Measurements from ENCODE around the gene FHDC1.

Gene FHDC1

DNA sequence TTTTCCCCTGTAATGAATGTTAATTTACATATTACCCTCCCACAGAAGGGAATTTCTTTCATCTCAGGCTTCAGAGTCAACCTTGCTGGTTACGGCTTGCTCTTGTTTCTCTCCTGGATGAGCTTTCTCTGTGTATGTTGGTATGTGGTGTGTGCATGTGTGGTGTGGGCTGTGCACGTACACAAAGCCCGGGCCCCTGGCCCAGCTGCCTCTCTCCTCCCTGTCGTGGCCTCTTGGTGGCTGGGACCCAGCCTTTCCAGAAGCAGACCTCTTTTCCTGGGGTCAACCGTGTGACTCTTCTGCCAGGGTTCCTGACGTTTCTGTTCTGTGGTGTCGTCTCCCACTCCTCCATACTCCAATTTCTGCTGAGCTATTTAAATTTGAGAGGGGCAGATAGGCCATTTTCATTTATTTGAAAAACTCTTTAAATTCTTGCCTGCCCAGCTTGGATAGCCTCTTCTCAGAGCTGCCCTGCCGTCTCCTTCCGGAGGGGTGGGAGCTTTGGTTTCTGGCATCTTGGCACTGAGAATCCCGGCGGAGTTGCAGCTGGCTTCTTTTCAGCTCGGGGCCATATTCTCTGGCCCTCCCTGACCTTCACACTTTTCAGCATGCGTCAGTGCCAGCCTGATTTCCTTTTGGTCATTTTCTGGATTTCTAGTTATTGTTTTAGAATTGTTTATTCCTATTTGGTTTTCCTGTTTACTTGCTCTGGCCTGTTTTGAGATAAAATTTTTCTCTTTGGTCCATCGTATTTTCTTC is 25.1 kb downstream of the FHDC1 start:
- no peak for DNase-seq

DNA sequence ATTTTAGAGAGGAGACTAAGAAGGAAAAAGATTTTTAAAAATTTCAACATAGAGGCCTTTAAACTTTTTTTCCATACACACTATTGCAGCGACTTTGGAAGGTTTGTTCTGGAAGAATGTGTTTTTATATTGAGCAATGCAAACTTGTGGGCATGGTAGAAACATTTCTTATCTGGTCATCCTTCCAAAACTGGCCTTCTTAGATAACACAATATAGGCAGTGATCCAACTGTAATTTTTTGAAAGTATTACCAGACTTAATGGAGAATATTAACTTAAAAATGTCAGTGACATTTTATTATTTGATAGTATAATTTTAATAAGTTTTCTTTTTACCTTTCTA is 25.6 kb downstream of the FHDC1 start:
- no peak for DNase-seq

DNA sequence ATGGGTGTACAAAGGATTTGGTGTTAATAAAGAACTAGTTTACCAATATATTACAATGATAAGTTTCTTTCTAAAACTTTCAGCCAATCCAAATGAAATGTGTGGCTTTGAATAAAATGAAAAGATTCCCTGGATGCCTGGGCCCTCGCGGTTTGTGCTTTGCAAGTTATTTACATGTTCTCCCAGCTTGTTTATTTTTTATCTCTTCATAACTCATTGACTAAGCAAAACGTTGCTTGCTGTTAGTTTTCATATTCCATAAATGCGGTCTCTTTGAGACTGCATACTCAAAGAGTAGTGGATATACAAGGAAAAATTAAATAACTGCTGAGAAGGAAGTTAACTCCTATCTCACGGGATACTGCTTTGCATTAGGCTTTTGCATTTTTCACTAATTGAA is 26.0 kb downstream of the FHDC1 start:
- DNase-seq: no peak

DNA sequence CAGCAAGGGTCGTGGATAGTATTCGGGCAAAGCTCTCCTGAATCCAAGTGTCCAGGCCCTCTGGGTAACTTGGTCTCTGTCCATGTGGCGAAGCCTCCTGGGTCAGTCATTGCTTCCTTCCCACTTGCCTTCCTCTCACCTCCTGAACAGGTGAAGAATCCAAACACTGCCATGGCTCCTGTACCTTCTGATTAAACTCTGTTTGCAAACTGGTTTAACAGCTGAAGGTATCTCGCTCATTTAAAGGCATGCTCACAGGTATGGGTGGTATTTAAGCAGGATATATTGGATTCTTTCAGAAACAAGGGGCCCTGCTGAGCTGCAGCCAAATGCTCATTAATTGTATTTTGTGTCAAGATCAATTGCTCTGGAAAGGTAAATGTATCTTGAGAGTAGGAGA is 28.2 kb downstream of the FHDC1 start:
- DNase-seq: no peak

DNA sequence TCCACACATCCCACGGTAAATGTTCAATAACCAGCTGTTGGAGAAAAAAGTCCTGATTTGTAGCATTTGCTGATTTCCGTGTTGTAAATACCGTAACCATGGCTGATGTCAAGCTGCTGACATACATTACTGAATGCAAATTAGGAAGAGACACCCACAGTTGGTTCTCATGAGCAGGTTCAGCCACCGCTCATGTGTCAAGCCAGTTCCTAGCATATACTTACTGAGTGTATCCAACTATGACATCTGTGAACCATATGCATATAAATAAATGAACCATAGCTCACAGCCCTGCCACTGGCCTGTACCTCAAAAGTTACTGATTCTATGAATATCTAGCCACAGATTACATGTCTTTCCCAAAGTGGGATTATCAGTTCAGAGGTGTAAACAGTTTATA is 29.5 kb downstream of the FHDC1 start:
- no peak for DNase-seq

DNA sequence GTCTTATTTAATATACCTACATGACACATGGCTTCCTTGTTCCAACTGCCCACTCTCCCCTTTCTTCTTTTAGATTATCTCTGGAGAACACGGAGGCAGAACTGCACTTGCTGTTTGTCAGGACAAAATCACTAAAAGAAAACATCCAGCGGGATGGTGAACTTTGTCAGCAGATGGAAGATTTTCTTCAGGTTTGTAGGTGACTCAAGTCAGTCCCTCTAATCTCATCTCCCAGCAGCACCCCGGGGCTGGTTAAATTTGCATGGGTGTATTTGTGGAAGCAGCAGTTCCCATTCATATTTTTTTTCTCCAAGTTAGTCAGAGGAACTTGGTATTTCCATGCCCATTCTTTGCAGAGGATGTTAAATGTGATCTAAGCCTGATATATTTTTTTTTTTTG is 31.8 kb downstream of the FHDC1 start:
- no peak for DNase-seq

DNA sequence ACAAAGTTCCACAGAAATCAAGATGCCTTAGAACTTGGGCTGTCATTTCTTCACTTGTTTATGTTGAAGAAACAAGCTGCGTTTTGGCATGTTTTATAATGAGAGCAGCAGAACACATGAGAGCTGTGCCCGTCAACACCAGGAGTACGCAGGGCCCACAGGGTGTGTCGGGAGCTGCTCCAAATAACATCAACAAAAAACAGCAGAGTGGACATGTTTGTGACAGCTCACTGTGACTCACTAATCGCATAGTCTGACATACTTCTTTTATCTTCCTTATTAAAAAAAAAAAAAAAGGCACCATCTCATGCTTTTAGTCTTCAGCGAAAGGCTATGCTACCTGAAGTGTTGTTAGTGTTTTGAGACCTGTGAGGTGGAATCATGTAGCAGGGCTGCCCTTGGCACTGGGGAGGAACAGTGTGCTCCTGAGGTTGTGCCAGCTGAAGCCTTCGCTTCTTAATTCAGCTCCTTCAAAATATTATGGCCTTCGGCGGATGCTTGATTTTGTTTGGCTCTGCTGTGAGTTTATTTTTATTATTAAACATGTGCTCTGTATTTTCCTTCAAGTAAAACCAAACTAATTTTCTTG is 32.8 kb downstream of the FHDC1 start:
- no peak for DNase-seq

DNA sequence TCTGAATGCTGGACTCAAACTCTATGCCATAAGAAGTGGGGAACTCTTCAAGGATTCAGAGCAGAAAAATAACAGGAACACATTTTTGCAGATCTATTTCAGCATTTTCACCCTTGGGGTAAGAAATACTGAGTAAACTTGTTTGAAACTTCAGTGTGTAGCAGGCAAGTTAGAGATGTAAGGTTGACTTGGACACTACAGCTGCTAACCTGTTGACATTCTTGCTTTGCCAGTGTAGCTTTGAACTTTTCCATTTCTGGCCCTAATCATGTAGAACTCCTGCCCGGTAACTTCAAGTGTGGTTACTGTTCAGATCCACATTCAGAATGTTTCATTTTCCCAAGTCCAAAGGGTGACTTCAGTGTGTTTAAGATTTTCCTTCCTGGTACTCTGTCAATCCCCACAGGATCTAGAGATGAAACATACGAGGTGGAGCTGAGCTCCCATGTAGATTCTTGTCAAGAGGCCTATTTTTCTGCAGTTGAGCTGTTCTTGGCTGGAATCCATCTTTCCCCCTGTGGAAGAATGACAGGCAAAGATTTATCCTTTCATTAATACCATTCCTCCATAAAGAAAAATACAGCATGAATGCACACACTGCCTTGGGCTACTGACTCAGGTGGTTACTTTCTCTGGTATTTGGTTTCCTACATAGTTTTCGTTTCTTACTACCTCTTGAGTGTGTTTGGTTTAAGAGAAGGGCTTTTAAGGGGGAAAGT is 34.1 kb downstream of the FHDC1 start:
- no peak for DNase-seq

DNA sequence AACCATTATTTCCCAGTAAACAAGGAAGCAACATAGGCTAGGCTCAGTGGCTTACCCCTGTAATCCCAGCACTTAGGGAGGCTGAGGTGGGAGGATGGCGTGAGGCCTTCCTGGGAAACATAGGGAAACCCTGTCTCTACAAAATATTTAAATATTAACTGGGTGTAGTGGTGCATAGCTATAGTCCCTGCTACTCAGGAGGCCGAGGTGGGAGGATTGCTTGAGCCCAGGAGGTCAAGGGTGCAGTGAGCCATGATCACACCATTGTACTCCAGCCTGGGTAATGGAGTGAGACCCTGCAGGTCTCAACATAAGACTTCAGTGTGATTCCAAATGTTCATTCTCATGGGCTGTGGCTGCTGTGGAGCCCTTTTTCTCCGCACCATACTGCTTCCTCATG is 34.9 kb downstream of the FHDC1 start:
- no peak for DNase-seq

DNA sequence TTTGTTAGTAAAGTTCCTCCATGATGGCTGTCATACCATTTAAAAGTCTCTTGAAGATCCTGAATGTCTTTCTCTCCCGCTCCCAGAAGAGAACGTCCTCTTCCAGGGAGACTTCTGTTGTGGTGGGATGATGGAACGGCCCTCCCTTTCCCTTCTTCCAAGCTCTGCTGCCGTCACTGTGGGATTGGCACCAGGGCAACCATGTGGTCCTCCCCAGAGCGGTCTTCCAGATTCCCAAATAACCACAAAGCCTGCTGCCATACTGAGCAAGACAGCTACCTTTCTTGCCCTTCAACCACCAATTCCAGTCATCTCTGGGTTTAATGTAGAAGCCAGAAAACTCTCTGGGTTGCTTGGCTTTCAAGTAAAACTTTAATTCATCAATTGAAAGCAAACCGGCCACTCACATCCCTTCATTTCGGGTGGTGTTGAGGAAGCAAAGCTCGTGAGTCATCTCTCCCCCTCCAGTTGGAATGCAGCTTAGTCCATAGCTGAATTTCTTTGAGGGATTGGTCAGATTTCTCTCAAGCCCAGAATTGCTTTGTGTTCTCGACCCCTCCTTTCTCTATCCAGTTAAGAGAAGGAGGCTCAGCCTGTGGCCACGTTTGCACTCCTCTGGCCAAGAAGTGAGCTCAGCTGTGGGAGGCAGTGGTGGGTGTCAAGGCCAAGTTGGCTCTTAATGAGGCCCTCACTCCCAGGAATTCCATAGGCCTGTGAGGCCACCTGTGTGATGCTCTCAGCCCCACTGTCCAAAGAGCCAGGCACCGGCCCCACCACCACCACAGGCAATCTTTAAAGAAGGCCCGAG is 36.9 kb downstream of the FHDC1 start:
- DNase-seq: peak; percentile 92

DNA sequence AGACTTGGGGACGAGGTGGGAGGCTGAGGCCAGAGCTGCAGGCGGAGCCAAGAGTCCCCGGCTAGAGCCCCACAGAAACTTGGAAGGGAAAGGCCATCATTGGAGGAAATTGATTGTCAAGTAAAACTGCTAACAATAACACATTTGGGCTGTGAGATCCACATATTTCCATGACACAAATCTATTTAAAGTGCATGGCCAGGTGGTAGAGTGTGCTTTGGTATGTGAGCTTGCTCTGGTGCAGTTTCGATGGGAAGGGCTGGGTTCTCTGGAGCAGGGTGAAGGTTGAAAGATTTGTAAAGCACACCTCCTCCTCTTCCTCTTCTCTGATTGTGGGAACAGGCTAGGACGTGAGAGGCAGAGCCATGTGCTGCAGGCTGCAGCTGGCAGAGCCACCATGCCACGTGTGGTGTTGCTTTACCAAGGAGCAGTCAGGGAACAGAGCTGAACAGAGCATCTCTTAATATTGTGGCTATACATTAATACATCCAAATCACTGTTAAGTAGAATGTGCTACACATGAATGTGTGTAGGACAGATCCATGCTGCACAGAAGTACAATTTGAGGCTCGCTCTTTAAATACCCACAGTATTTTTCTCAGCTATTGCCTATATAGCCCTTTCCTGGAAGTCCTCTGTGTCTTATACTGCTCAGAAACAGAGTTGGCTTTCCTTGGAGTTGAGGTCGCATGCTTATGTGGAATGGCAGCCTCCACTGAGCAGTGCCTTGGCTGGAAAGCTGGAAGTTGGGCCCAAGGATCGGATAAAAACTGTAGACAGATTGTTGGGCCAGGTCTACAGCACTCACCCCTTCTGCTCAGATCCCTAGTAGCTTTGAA is 37.7 kb downstream of the FHDC1 start:
- DNase-seq: no peak

DNA sequence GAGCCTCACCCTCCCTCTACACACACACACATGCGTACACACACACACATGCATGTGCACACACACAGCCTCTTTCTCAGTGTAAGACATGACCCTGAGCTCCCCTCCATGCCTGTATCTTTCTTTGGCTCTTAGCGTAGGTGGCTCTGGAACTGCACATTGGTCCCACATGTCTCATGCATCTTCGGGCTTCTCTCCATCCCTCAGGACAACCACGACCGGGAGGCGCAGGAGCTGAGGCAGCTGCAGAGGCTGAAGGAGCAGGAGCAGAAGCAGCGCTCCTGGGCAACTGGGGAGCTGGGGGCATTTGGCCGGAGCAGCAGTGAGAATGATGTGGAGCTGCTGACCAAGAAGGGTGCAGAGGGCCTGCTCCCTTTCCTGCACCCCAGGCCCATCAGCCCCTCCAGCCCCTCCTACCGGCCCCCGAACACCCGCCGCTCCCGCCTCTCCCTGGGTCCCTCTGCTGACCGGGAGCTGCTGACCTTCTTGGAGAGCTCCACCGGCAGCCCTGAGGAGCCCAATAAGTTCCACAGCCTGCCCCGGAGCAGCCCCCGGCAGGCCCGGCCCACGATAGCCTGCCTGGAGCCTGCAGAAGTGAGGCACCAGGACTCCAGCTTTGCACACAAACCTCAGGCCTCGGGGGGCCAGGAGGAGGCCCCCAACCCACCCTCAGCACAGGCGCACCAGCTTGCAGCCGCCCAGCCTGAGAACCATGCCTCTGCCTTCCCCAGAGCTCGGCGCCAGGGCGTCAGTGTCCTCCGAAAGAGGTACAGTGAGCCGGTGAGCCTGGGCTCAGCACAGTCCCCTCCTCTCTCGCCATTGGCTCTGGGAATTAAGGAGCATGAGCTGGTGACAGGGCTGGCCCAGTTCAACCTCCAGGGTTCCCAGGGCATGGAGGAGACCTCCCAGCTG is 38.6 kb downstream of the FHDC1 start:
- no peak for DNase-seq

DNA sequence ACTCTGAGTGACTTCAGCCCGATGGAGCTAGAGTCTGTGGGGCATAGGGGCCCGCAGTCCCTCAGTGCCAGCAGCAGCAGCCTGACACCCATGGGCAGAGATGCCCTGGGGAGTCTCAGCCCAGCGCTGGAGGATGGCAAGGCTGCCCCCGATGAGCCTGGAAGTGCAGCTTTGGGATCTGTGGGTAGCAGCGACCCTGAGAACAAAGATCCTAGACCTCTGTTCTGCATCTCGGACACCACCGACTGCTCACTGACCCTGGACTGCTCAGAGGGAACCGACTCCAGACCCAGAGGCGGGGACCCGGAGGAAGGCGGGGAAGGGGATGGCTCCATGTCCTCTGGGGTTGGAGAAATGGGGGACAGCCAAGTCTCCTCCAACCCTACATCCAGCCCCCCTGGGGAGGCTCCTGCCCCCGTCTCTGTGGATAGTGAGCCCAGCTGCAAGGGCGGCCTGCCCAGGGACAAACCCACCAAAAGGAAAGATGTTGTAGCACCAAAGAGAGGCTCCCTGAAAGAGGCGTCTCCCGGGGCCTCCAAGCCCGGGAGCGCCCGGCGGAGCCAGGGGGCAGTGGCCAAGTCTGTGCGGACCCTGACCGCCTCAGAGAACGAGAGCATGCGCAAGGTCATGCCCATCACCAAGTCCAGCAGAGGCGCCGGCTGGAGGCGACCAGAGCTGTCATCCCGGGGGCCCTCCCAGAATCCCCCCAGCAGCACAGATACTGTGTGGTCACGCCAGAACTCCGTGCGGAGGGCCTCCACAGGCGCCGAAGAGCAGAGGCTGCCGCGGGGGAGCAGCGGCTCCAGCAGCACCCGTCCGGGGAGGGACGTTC is 39.5 kb downstream of the FHDC1 start:
- no peak for DNase-seq

DNA sequence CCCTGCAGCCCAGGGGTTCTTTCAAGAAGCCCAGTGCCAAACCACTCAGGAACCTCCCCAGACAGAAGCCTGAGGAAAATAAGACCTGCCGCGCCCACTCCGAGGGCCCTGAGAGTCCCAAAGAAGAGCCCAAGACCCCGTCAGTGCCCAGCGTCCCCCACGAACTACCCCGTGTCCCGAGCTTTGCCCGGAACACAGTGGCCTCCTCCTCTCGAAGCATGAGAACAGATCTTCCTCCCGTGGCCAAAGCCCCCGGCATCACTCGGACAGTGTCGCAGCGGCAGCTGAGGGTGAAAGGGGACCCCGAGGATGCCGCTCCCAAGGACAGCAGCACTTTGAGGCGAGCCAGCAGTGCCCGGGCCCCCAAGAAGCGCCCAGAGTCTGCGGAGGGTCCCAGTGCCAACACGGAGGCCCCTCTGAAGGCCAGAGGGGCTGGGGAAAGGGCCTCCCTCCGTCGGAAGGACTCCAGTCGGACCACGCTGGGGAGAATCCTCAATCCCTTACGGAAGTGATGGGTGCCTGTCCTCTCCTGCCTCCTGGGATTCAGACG is 40.2 kb downstream of the FHDC1 start:
- no peak for DNase-seq

DNA sequence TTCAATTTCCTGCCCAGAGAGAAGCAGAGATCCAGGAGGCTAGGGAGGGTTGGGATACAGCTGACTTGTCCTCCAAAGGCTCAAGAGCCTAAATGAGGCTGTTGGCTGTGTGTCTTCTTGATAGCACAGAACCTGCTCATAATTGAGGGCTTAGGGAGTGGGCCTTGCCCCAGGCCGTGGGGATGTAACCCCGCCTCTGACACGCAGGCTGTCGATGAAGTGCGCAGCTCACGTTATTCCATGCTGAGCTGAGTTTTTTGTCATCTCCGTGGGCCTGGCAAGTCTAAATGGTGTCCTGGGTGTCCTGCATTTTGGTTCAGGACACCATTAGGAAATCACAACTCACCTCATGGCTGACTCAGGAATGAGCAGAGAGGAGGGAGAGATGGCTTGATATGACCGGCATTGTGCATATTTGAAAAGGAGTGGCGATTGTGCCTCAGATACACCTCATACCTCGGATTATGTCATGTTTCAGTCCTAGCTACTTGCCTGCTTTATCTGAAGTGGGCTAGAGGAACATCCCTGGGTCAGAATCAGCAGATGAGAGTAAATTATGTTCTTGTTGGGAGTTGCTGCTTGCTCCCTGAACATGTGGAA is 43.7 kb downstream of the FHDC1 start:
- no peak for DNase-seq

DNA sequence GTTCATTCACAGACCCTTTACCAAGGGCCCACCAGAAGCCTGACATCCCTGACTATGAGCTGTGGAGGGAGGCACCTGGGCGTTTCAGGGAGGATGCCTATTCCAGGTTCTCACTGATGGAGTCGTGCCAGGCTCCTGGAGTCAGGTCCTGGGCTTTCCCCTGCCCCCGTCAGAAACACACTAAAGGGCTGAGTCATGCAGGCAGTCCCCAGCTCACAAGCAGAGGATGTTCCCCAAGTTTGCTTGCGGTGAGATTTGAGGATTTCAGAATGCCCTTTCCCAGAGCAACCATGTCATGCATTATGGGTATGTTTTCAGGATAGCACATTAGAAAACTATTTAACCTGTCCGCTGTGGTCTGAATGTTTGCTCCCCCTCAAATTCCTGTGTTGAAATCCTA is 45.2 kb downstream of the FHDC1 start:
- DNase-seq: no peak

DNA sequence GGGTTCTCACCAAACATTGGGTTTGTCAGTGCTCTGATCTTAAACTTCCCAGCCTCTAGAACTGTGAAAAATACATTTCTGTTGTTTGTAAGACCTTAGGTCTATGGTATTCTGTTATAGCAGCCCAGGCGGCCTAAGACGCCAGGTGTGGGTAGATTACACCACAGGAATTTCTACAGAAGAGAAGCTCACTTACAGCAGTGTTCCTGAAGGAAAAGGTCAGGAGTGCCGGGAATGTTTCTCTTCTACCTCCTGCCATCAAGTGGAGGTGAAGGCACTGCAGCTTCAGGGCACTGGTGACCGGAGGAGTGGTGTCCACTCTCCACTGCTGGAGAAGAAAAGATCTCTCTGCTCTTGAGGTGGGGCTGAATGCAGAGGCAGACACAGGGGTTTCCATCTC is 45.7 kb downstream of the FHDC1 start:
- no peak for DNase-seq

DNA sequence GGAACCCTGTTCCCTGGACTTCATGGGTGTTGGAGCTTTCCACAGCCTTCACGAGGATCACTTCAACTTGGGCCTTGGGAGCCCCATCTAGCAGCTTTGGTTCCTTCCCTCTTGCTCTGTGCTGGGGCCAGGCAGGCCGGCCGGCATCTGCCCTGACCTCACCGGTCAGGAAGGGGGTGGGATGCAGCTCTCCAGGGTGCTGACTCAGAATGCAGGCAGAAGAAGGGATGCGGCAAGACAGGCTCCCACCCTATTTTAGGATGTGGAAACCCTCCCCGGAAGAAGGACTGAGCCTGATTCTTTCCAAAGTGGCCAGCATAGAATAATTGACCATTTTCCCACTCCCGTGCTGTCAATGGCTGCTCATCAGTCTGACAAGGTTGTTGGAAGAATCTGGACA is 47.1 kb downstream of the FHDC1 start:
- no peak for DNase-seq

DNA sequence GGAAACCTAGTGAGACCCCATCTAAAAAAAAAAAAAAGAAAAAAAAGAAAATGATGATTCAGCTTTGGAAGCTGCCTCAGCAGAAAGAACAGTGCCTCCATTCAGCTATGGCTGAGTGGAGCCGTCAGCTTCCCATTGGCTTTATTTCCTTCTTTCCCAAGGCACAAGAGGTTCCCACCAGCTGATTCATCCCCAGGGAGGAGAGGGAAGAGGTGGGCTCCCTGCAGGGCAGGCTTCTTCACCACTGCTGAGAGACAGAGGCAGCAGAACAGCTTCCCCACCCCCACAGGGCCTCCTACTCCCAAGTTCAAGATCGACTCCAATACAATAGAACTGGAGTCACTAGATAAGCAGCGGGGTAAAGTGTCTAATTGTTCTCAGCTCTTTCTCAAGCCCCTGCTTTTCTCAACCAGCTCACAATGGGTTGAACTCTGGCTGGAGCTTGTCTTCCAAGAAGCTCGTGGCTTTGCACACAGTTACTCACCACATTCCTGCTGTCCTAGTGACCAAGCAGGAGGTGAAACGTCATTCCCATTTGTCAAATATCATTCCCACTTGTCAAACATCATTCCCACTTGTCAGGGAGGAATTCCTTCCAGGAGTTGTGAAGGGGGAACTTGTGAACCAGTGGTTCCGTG is 47.8 kb downstream of the FHDC1 start:
- DNase-seq: no peak

All from right hindlimb (tissue), 1 donor.